Fibroblast of skin of abdomen (primary cell): ENCODE data around the gene PIGX.

ENCODE experiments used
- DNase-seq: peaks from one replicate; pipeline ENCODE4 v3.0.0-alpha.2; 2013

The PIGX gene

DNA sequence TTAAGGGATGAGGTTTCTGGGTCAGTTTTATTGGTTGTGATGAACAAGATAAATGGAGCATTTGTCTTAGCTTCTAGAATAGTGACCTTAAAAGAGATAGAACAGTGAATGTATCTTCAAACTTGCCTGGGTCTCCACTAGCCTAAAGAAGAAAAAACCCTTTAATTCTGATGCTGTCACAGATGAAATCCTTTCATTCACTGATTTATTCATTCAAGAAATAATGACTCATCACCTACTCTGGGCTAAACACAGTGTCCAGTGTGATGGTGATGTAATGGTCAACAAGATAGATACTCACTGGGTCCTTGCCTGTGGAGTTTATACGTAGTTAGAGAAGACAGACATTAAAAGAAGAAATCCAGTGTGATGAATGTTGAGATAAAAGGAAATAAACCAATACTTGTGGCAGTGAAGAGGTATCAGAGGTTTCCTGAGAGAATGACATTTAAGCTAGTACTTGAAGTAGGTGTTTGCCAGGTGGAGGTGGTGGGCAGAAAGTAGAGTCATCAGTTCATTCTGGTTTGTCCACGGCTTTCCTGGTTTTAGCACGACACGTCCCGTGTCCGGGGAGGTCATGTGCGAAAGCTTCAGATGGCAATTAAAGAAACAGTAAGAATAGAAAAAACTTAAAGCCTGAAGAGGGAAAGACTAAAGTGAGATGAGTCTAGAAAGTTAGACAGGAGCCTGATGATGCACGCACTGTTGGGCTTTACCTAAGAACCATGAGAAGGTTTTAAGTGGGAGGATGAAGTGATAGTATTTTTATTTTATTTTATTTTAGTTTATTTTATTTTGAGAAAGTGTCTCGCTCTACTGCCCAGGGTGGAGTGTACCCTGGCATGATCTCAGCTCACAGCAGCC is 45.9 kb downstream of the PIGX start:
- DNase-seq: peak; percentile 35

DNA sequence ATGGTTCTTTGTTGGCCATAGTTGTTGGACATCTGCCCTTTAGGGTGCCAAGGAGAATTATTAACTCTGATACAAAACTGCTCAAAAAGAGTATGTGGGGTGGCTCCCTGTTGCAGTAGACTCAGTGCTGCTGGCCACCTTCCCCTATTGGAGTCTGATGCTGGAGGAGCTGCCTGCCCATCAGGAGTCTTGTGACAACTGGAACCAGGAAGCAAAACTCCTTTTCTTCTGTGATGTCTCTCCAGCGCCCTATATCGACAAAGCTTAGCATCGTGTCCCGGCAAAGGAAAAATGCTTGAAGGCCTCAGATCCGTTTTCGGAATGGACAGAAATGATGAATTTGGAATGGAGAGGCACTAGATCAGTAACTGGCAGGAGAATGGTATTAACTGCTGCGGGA is 51.0 kb downstream of the PIGX start:
- DNase-seq: no peak

DNA sequence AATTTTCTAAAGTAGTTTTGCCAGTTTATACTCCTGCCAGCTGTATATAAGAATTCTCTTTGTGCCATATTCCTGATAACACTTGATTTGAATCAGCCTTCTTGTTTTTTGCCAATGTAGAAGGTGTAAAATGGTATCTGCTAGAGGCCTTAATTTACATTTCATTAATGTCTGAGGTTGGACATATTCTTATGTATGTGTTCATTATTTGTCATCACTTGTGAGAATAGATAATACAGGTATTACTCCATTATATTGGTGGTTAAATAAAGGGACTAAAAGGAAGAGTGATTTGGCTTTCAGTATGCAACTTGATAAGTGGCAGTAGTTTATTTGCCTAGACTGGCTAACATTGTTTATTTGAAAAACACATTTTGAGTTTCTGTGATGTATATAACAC is 53.3 kb downstream of the PIGX start:
- no peak for DNase-seq

DNA sequence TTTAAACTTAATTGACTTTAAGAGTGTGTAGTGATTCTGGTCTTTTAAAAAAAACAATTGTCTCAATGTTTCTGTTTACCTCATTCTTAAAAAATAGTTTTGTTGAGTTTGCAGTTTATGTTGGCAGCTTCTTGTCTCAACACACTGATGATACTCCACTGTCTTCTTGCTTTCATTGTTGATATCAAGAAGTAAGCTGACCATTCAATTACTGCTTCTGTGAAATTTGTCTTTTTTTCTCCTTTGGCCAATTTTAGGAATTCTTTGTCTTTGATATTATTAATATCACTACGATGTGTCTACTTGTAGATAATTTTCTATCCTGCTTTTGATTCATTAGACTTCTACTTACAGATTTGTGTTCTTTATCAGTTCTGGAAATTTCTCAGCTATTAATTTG is 58.9 kb downstream of the PIGX start:
- DNase-seq: no peak

DNA sequence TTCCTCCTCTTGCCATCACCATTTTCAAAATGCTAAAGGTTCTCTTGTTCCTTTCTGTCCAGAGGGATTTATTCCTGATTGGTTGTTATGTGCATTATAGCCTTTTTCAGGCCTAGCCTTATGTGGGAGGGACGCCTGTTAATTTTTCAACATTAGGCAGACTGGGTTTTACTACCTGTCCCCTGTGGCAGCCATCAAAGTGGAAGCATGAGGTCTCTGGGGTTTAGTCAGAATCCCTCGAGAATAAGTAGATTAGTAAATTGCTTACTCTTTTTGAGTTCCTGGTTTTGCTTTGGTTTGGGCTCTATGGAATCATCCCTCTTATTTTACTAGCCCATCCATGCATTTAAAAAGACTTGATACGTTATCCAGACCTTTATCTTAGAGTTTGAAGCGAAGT is 59.9 kb downstream of the PIGX start:
- DNase-seq: no peak

DNA sequence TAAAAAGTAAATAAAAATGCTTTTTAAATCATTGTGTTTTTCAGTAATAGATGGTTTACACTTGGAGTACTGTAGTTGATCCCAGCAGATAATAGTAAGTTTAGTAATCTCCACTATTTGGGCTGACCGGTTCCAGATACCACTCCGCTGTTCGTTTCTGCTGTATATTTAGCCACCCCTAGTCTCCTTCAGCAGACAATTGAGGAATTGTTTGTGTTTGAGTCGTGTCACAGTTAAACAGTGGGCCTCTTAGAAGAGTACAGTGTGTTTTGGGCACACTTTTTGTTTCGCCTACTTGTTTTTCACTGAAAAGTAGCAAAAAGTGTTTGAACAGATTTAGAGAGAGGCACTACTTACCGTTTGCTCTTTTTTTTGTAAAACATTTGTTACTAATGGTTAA is 60.7 kb downstream of the PIGX start:
- DNase-seq: no peak

DNA sequence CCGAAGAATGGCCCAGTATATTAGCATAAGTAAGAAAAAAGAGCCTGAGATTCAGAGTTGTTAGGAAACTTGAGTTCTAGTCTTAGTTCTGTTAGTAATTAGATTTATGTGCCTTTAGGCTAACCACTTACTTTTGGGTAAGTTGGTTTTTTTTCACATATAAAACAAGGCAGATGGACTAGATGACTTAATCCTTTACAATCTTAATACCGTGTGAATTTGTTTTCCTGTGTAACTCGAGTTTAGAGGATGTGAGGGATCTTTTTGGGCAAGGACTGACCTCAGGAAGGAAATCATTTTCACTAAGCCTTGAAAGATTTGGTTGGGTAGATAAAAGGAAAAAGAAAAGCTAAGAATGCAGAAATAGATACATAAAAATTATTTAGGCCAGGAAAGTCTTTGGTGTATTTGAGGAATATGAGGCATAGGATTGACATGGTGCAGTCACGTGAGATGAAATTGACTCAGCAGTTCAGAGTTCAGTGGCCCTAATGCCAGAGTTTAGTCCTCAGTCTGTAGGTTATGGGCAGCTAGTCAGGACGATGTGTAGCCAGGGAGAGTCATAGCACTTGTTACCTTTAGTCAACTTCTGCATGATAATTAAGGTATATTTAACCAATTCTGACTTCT is 62.1 kb downstream of the PIGX start:
- peak; percentile 25 for DNase-seq

DNA sequence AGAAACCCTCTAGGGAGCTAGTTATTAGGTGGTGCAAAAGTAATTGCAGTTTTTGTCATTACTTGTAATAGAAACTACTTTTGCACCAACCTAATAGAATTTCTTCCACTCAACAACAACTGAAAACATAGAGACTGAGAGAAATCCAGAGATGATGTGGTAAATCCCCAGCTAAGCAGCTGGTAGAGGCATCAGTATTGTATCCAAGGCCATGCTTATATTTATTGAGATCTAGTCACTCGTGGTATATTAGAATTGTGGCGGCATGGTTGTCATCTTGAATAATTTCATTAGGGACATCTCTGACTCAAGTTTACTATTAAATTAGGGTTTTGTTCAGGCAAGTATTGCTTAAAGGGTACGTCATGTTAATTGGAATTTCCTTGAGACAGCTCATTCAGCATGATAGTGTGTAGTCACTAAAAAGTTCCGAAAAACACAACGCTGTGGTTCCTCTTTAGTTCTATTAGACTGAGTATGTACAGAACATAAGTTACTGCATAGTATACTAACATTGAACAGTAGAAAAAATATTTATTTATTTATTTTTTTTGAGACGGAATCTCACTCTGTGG is 62.8 kb downstream of the PIGX start:
- peak; percentile 37 for DNase-seq

DNA sequence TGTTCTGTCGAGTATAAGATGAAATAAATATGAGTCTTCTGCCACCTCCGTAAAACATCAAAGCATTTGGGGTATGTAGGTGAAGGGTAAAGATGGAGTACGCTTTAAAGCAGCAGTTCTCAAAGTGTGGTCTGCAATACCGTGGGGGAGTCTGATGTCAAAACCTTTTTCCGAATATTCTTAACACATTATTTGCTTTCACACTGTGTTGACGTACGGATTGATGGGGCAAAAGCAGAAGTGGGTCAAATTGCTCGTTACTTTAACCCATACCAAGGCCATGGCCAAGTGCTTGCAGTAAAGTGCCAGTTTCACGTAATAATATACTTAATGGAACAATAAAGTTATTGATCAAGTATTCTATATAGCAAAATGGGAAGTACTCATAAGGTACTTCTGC is 63.8 kb downstream of the PIGX start:
- no peak for DNase-seq

DNA sequence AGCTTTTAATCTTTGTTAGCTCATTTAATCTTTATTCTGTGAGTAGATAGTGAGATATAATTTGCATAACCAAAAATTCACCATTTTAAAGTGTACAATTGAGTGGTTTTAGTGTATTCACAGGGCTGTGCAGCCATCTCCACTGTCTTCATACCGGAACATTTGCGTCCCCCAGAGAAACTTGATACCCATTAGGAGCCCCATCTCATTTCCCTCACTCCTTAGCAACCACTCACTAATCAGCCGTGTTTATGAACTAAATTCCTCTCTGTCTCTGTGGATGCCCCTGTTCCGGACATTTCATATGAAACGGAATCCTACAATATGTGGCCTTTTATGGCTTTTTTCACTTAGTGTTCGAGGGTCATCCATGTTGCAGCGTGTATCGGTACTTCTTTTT is 65.7 kb downstream of the PIGX start:
- no peak for DNase-seq

DNA sequence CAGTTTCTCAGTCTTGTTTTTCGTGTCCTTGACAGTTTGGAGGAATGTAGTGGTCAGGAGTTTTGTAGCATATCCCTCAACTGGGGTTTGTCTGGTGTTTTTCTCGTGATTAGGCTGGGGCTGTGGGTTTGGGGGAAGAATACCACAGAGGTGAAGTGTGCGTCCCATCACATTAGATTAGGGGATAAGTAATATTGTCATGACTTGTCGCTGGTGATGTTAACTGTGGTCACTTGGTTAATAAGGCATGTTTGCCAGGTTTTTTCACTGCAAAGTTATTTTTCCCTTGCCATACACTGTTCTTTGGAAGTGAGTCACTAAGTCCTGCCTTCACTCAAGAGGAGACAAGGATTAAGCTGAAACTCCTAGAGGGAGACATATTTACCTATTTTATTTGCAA is 66.6 kb downstream of the PIGX start:
- peak; percentile 82 for DNase-seq

DNA sequence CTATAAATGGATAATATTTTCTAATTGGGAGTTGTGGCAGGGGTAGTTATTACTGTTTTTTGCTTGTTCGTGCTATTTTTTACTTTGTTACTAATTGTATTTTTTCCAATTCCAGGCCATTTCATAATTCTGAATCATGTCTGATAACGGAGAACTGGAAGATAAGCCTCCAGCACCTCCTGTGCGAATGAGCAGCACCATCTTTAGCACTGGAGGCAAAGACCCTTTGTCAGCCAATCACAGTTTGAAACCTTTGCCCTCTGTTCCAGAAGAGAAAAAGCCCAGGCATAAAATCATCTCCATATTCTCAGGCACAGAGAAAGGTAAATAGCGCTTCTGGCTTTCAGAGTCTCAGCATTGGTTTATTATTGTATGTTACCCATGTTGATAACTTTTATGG is 70.3 kb downstream of the PIGX start:
- no peak for DNase-seq
